AG09309 (cell line): ENCODE results near the gene ZNRF3.

Experiments
- DNase-seq: peaks from one replicate; pipeline ENCODE4 v3.0.0-alpha.2; 2010; ENCODE audit warnings: low read depth
- H3K4me3 ChIP-seq: 2 replicates; pipeline ENCODE4 v1.5.1; 2011; ENCODE audit warnings: mild to moderate bottlenecking, low read depth, low read length, moderate library complexity; ENCODE audit not compliant: control insufficient read depth
- TF ChIP-seq, protein P1 (sequence below): IDR thresholded peaks from 2 replicates; pipeline ENCODE4 v1.5.1; 2011; ENCODE audit warnings: mild to moderate bottlenecking, low read depth, low read length, inconsistent platforms; ENCODE audit not compliant: insufficient read depth, control insufficient read depth; ENCODE audit errors: missing control alignments

The ZNRF3 gene

DNA sequence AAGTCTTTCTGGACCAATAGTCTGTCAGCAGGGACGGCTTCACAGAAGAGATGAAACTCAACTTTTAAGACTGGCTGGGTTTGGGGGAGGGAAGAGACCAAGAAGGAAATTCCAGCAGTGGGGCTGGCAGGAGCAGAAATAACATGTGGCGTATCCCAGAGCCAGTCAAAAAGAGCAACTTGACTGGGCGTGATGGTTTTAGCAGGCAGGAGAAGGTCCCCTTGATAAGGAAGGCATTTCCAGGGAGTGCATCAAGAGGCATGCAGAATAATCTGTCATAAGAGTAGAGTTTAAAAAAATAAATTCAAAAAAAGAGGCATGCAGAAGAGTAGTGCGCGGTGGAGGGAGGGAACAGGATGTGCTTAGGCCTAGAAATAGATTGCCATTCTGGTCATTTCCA is 125.8 kb downstream of the ZNRF3 start:
- TF ChIP-seq, protein P1, sequence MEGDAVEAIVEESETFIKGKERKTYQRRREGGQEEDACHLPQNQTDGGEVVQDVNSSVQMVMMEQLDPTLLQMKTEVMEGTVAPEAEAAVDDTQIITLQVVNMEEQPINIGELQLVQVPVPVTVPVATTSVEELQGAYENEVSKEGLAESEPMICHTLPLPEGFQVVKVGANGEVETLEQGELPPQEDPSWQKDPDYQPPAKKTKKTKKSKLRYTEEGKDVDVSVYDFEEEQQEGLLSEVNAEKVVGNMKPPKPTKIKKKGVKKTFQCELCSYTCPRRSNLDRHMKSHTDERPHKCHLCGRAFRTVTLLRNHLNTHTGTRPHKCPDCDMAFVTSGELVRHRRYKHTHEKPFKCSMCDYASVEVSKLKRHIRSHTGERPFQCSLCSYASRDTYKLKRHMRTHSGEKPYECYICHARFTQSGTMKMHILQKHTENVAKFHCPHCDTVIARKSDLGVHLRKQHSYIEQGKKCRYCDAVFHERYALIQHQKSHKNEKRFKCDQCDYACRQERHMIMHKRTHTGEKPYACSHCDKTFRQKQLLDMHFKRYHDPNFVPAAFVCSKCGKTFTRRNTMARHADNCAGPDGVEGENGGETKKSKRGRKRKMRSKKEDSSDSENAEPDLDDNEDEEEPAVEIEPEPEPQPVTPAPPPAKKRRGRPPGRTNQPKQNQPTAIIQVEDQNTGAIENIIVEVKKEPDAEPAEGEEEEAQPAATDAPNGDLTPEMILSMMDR, result no peak
- no peak for DNase-seq
- H3K4me3 ChIP-seq, result no peak overlapping the region

DNA sequence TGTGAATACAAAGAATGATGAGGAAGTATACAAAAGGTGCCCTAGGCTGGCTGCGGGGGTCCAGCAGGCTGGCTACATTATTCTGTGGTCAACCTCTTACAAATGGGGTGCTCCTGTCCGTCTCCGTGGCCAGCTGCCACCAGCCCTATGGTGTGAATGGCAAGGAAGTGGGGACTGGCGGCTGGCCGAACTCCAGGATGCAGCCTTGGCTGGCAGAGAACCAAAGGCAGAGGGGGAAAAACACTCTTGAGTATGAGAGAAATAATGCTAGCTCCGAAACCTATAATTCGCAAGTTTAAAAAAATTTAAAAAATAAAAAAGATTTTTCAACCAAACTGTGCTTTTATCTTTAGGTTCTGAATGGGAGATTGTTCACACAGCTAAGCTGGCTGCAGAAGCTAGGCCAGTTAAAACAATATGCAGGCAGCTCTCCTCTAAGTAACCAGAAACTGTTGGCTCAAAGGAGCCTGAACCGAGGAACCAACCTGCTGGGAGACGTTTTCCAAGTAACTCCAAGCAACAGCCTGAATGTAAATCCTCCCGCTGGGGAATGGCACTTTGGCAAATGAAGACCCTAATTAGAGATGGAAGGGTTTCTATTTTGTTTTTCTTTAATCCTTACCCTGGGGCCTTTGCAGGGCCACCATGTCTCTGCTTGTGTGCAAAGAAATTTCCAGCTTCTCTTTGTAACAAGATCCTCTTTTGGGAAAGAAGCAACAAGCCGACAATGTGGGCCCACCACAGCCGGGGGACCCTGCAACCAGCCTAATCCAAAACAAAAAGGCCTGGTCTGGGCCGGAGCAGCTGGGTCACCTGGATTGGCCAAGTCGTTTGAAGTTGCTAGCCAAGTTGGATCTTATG is 128.1 kb downstream of the ZNRF3 start:
- TF ChIP-seq, protein P1, result no peak
- H3K4me3 ChIP-seq, result no peak overlapping the region
- no peak for DNase-seq

- H3K4me3 ChIP-seq, result no peak overlapping the region
- no peak for DNase-seq
- TF ChIP-seq, protein P1, result no peak
Observed at GRCh38 chr22:29012101-29012433, 128.7 kb downstream of the ZNRF3 start.

DNA sequence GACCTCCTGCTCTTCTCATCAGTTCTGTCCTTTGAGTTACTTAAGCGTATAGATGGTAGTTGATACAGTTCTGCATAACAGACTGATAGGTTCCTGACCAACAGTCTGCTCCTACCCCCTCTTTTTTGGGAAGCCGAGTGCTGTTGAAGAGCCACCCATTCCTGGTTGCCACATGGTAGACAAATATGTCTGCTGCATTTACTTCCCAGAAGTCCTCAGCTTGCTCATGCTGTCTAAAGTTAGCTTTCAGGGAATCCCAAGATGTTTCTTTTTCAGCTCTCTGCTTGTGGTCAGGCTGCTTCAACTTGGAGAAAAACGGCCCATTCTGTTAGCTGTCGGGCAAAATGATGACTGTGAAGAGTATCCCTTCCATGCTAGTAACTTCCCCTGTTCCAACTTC is 129.6 kb downstream of the ZNRF3 start:
- no peak overlapping the region for H3K4me3 ChIP-seq
- no peak for DNase-seq
- TF ChIP-seq, protein P1, result no peak

GRCh38 chr22:29014293-29014692 is 130.9 kb downstream of the ZNRF3 start:
- TF ChIP-seq, protein P1, result no peak
- H3K4me3 ChIP-seq, result no peak overlapping the region
- DNase-seq, result no peak

DNA sequence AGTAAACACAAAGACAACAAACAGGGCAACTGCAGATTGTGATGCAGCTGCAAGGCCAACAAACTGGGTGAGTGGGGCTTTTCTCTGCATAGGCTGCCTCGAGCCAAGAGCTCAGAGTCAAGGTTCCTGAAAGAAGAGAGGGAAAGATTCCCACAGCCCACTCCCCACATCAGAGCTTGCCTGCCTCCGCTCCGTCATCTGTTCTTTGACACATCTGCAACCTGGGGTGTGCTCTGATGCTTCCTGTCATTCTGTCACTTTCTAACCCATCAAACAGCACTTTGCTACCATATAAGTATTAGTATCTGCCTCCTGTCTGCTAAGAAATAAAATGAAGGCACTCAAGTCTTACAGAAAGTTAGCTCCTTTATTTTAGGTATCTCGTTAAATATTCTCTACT is 131.4 kb downstream of the ZNRF3 start:
- TF ChIP-seq, protein P1, result no peak
- no peak overlapping the region for H3K4me3 ChIP-seq
- no peak for DNase-seq
